Islet of Langerhans (tissue), 1 donor: ENCODE data around the gene KIF6.

Source experiments
- FAIRE-seq: peaks from one replicate; lab custom pipeline; 2011; peaks lifted over from hg19 to GRCh38; lab: Jason Lieb, UNC

KIF6 gene

GRCh38 chr6:39664173-39664572 lies 61.0 kb downstream of the KIF6 start:
- FAIRE-seq, result no peak

GRCh38 chr6:39657355-39658135 lies 67.7 kb downstream of the KIF6 start:
- FAIRE-seq, result no peak

DNA sequence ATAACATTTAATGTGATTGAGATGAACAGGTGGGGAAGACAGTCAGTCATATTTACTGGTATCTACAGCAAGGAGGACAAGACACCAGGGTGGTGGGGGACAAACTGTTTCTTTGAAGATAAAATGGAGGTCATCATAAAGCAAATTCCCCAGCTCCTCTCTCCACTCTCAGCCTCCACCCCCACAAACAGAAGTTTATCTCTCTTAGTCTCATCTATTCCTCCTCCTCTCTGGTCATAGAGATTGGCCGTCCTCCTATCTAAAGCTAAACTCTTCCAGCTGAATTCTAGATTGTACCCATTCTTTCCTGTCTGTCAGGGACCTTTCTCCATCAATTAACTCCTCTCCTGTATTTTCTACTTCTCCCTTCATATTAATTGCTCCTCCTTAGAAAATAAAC lies 71.1 kb downstream of the KIF6 start:
- no peak for FAIRE-seq

GRCh38 chr6:39653612-39654011 lies 71.6 kb downstream of the KIF6 start:
- FAIRE-seq, result no peak

DNA sequence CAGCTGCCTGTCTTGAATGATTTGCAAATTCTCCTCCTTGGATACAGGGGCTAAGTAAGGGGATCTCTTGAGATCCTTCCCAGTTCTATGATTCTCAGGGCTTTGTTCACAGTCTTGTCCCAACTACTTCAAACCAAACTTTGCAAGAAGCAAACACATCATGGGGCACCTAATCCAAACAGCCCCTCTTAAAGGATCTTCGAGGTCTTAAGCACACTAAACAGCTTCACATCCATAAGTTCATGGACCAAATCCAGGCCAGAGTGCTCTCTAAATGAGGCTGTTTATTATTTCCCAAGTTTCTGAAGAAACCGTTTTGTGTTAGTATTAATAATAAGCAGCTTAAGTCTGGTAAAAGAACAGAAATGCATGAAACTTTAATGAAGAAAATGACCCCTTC lies 75.2 kb downstream of the KIF6 start:
- no peak for FAIRE-seq

DNA sequence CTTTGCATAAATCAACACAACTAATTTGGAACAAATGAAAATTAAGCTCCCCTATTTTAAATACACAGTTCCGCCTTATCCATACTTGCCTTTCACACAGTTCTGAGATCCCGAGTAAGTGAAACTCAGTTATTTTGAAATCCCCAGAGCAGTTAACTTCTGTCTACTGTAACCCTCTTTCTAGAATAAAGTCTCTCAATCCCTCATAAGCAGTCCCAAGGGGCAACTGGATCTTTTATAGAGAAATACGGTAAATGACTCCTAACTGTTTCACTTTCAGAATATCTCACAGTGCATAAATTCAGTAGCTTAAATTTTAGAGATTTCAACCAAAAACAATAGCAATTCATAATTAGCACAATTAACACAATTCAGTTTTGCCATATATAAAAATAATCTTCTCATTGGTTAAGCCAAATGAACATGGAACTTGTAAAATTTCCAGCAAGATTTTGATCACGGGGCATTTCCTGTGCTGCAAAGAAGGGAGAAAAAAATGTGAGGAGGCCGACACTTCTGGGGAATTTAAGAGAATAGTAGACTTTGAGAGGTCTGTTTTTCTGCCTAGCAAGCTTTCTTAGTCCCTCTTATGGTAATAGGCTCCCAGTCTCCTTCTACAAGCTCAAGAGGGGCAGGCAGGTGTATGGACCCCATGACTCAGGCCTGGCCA lies 78.3 kb downstream of the KIF6 start:
- no peak for FAIRE-seq

DNA sequence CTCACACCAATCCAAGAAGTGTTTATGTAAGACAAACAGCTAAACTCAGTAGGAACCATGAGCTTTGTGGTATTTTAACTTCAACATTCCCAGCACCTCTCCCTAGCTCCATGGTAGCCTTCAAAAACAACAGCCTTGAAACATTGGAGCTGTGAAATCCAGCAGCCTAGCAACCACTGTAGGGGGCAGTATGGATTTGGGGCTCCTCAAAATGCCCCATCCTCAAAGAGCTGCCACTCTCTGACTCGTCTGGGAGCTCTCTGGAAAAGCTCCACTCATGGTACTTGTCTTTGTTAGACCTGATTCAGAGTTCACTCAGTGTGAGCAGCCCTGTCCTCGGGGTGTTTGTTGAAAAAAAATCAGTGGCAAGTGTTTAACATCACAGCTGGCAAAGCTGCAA lies 82.9 kb downstream of the KIF6 start:
- no peak for FAIRE-seq

DNA sequence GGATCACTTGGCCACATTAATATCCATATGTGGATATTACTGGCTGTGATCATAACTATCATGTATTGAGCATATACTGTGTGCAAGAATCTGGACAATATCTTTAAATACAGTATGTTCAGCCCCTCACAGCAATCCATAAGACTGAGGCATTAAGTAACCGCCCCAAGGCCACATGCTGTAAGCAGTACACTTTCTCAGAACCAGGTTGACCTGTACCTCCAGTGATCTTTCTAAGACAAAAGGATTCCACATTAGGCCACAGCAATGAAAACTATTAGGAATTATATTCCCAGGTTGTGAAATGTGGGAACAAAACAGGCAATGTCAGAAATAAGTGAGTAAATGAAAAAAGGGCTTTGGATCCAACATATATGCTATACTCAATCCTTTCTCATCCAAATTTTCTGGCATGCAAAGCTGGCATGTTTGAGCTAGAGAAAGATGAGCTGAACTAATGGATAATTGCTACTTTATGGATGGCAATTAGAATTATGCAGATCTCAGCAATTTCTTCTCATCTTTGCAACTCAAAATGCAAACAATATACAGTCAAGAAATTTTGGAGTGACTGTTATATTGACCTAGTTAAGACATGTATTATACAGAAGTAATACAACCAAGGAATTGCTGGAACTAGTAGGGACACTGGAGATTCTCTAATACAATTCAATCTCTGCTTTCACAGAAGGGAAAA lies 86.9 kb downstream of the KIF6 start:
- no peak for FAIRE-seq

GRCh38 chr6:39634646-39635341 lies 90.4 kb downstream of the KIF6 start:
- FAIRE-seq, result no peak

GRCh38 chr6:39625209-39625608 lies 100.0 kb downstream of the KIF6 start:
- no peak for FAIRE-seq

DNA sequence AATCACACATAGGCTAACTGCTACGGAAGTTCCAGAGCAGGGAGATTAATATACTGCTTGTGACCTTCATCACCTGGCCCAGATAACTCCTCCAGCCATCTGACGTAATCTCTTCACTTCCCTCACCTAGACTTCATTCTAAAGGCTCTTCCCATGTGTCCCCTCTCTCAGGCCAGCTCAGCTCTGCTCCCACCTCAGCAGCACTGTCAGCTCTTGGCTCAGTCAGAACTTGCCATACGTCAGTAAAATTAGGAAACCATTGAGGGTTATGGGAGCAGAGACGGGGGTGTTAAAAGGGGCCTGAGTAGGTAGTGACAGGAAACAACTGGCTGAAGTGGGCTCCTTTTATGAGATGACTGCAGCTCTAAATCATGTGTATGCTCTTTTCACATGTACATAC lies 101.5 kb downstream of the KIF6 start:
- FAIRE-seq, result no peak

- no peak for FAIRE-seq
Measured at GRCh38 chr6:39617520-39617919, 107.7 kb downstream of the KIF6 start.

DNA sequence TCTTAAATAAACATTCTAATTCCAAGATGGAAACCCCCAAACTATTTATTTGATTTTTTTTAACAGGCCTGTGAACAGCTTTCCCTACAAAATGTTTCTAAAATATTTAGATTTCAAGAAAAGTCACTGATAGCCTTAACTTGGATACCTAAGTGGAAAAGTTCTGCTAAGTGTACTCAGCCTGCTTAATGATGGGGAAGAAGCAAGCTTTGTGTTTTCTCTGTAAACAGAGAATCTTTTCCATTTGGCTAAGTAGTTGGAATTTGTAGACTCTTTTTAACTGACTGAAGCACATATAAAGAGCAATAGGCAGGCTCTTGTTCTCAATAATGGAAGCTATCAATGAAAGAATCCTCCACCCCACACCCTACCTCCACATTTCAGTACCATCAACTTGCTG lies 108.2 kb downstream of the KIF6 start:
- no peak for FAIRE-seq

DNA sequence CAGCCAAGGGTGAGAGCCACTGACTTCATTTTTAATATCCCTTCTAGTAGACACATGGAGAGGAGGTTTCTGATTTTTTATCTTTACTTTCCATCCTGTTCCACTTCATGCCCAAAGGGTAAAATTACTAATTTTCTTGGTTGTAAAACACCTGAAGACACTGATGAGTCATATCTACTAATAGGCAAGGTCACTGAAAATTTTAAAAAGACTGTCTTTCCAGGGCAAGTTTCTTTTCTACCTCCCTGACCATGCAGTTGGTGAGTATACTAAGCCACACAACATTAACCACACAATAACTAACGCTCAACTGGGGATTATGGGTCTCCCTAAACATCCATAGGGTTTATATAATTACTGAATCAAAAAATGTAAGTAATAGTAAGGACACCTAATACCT lies 109.6 kb downstream of the KIF6 start:
- FAIRE-seq, result no peak

DNA sequence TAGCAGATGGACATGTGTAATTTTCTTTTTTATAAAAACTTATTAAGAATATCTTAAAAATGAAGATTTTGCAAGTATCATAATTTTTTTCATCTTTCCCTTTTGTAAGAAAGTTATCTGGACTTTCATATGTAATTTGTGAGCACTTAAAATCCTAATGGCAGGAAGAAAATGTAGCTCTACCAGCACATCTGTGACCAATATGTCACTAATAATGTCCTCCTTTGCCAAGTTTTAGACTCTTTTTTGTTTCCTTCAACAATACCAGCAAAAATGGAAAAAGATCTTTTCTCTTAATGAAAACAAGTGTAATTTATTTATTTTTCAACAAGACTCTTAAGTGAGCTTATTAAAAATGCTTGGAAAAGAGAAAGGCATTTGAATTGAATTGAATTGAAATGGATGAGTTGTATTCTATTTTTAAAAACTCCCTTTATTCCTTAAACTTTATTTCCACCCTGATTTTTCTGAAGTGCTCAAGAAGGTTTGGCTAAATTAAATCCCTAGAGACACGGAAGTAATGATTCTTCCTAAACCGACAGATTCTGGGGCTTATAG lies 110.7 kb downstream of the KIF6 start:
- FAIRE-seq, result no peak

DNA sequence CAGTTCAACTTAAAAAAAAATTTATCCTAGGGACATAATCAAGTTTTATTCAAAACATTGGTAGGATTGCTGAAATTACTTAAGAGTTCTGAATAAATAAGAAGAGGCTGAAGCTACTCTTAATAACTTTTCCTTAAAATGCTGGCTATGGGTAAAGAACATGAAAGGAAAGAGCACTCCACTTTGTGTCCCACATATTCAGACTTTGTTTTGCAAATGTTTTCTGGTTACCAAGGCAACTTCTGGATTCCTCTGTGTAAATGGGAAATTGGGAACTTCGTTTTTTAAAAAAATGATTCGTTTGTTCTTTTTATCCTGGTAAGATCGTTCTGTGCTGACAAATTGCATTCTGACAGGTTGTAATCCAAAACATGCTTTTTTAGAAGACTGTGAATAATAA lies 115.0 kb downstream of the KIF6 start:
- no peak for FAIRE-seq

- FAIRE-seq, result no peak
Measured at GRCh38 chr6:39608652-39609345, 116.4 kb downstream of the KIF6 start.

- peak; percentile 36 for FAIRE-seq
Measured at GRCh38 chr6:39602601-39603519, 122.3 kb downstream of the KIF6 start.

- no peak for FAIRE-seq
Measured at GRCh38 chr6:39599973-39600372, 125.2 kb downstream of the KIF6 start.

- no peak for FAIRE-seq
Measured at GRCh38 chr6:39599341-39599740, 125.9 kb downstream of the KIF6 start.

GRCh38 chr6:39594285-39594684 lies 130.9 kb downstream of the KIF6 start:
- FAIRE-seq, result no peak
